Glomerular visceral epithelial cell (primary cell): ENCODE measurements around the gene STX4.

Experiments used
- DNase-seq: peaks from one replicate; pipeline ENCODE4 v3.0.0-alpha.2; 2016; ENCODE audit errors: extremely low spot score

The STX4 gene

DNA sequence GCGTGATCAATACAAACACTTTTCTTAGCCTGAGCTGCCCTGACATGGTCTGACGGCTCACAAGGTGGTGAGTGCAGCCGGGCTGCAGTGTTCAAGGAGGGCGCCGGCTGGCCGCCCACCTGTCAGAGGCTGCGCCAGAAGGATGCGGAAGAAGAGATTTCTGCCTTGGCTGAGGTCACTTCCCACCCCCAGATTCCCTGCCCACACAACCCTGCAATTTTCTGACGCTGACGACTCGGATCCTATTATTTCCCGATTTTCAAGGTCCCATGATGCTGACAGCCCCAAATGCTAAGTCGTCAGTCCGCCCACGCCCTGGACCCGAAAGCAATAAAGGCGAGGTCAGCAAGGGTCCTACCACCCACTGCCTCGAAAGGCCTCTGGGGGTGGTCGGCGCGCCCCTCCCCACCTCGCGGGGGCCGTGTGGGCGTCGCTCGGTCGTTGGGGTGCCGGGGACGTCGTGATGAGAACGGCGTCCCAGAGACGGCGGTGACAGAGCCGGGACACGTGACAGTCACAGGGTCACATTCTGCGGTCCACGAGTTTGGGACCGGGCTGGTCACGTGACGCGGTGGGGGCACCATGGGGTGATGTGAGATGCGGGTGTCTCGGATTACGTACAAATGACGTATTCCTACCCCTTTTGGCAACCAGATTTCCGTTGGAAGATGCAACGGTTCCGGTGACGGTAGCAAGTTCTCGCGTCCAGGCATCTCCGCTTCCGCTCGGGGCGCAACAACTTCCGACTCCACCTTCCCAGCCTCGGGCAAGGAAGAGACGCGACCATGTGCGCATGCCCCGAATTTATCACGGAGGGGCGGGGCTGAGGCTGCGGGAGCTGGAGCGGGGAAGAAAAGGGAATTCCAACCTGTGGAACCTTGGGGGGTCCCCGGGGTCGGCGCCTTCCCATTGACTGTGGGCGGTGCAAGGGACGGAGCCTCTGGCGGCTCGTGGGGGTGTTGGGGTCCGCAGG is at the start of gene STX4:
Gene STX4, plus strand, starts transcription at position 823 of the 973 bp plus-strand sequence. CDS start 248 bp downstream, outside the sequence.
- peak; percentile 94 for DNase-seq

- no peak for DNase-seq
Observed at GRCh38 chr16:30983898-30984610, 49.3 kb upstream of the STX4 start.

DNA sequence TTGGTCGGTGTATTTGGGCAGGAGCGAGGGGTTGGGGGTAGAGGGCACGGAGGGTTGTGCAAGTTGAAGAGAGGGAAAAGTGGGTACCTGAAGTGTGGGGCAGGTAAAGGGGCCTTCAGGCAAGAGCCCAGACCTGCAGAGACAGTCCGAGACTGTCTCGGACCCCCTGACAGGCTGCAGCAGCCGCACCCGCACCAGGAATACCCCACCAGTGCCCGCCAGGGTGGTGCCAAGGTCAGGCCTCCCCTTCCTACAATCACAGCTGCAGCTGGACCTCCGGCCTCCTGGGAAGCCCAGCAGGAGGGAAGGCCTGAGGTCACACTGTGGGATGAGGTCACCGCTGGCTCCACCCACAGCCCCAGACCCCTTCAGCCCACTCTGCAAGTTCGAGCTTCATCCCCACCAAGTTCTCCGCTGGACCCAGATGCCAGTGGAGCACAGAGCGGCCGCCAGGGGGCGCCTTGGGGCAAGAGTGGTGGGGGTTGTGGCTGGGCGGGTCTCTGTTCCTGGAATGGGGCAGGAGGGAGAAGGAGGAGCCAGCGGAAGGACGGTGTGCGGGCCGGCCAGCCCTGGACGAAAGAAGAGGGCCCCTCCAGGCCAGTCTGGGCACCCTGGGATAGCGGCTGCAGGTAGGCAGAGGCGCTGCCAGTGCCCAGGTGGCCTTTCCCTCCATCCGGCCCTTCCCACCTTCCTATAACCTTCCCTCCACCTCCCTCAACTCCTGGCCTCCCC is 48.5 kb upstream of the STX4 start, which contains the start of gene HSD3B7:
Gene HSD3B7, plus strand, starts transcription at position 539 of the 732 bp plus-strand sequence. CDS start 452 bp downstream, outside the sequence.
- peak; percentile 84 for DNase-seq

GRCh38 chr16:30985401-30986128 is 47.8 kb upstream of the STX4 start:
- peak; percentile 76 for DNase-seq

DNA sequence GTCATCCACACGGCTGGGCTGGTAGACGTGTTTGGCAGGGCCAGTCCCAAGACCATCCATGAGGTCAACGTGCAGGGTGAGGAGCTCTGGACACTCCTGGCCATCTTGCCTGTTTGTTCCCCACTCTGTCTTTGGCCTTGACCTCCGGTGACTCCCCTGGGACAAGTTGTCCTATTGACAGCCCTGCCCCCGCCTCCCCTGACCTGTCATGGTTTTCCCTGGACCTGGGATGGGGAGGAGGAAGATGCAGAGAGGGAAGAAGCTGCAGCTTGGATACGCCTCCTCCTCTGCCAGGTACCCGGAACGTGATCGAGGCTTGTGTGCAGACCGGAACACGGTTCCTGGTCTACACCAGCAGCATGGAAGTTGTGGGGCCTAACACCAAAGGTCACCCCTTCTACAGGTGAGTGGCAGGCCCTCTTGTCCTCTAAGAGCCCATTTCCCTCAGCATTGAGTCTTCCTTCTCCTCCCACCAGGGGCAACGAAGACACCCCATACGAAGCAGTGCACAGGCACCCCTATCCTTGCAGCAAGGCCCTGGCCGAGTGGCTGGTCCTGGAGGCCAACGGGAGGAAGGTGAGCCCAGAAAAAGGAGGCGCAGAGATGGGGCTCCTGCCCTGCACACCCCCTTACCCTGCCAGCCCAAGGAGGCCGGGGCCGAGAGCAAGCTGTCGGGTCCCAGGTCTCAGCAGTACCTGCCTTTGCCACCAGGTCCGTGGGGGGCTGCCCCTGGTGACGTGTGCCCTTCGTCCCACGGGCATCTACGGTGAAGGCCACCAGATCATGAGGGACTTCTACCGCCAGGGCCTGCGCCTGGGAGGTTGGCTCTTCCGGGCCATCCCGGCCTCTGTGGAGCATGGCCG is 47.0 kb upstream of the STX4 start:
- DNase-seq, result no peak

GRCh38 chr16:30987581-30988190 is 45.7 kb upstream of the STX4 start:
- no peak for DNase-seq

DNA sequence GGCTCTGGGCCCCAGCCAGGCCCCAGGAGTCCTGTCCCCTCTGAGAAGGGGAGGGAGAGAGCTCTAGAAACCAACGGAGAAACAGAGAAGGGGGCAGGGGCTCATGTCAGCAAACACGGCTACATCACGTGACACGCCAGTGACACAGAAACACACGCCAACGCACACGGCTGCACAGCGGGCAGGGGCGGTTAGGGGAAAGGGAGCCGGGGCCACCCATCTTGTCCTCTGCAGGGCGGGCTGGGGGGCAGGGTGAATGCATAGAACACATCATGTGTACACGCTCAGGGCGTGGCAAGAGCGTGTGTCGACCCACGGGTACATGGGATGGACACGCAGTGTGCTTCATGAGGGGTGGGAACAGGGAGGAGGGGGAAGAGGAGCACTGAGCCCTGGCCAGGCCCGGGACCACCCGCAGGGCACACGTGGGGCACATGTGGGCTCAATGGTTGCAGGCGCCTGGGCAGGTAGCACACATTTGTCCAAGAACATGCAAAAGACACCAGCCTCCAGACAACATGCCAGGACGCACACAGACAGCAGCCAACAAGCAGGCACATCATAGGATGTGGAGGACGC is 43.8 kb upstream of the STX4 start:
- DNase-seq, result no peak

DNA sequence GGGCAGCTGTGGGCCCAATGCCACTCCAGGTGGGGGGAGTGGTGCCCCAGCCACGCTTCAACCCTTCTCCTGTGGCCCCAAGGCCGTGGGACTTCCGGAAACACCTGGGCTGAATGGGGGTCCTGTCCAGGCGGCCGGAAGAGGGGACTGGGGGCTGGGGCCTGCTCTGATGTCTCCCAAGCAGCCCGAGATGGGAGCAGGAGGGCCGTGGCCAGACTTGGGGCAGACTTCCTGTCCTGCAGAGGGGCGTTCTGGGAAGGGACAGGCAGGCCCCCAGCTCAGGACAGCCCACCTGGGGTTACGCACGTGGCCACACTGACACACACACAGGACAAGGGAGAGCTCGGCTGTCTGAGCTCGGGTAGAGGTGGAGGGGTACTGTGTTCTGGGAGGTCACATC is 43.3 kb upstream of the STX4 start:
- no peak for DNase-seq

- DNase-seq, result no peak
Observed at GRCh38 chr16:30991052-30991451, 42.3 kb upstream of the STX4 start.

- no peak for DNase-seq
Observed at GRCh38 chr16:30992276-30992780, 41.0 kb upstream of the STX4 start.

DNA sequence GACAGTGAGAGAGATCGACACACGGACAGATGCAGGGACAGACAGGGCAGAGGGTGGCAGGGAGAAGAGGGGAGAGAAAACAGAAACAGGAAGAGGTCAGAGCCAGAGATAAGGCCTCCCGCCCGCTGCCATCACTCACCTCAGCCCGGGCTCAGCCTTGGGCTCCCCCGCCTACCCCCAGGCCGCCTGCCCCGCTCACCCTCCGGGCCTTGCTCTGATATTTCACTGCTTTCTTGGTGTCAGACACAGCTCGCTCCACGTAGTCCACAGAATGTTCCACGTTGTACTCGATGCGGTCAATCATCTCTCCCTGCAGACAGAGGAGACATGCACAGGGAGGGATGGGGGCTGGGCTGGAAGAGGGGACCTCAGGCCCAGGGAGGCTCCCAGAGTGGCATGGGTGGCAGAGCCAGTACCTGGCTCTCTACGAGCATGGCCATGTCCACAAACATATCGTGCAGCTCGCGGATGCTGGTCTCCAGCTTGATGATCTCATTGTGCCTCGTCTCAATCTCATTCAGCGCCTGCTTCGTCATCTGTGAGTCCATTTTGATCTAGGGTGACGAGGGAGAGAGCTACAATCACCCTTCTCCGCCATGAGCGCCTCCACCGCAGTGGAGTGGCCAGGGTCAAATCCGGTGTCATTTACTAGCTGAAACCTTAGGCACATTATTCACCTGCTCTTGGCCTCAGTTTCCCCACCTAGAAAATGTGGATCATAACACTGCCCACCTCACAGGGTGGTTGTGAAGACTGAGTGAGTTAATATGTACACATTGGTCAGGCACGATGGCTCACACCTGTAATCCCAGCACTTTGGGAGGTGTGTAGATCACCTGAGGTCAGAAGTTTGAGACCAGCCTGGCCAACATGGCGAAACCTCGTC is 40.2 kb upstream of the STX4 start:
- DNase-seq, result no peak

DNA sequence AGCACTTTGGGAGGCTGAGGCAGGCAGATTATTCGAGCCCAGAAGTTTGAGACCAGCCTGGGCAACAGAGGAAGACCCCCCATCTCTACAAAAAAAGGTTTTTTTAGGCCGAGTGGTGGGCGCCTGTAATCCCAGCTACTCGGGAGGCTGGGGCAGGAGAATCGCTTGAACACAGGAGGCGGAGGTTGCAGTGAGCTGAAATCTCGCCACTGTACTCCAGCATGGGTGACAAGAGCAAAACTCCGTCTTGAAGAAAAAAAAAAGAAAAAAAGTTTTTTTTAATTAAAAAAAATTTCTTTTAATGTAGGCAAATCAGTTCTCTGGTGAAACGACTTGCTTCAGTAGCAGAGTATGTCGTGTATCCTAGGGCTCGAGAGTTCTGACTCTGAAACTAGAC is 37.4 kb upstream of the STX4 start:
- no peak for DNase-seq

- peak; percentile 53 for DNase-seq
Observed at GRCh38 chr16:30996324-30996984, 36.9 kb upstream of the STX4 start.

GRCh38 chr16:30996985-30997724 is 36.2 kb upstream of the STX4 start:
- peak; percentile 90 for DNase-seq

DNA sequence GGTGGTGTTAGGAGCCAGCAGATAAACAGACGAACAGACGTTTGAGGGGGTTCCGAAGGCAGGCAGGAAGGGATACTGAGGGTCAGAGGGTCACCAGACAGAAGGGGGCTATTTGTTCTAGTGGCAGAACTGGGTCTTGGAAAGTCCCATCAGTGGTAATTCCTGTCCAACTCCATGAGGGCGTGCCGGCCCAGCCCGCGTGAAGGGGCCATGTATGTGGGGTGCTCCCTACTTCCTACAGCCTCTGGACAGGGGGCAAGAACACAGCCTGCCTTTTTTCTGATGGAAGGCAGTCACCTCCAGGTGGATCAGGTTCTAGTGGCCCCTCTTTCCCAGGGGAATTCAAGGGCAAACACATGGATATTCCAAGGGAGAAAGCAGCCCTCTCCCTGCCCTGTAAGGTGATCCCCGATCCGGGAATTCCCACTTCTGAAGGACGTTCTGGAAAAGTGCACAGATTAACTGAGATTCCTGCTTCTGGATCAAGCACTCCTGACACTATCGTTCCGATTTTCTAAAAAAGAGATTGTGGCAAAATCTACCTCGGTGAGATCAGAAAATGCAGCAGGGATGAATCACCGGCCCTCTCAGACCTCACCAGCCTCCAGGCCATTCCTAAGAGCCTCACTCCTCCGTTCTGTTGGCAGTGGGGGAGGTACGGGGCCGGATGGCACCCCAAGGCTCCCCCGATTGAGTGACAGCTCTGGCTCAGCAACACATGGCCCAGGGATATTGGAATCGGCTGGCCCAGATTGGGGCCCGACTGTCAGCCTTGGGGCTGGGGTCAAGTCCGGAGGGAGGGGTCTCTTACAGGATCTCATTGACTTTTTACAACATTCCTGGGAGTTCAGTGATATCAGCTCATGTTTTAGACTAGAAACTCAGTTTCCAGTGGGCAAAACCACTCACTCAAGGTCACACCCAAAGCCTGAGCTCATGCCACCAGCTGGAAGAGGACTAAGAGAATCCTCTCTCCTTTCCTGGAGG is 35.3 kb upstream of the STX4 start:
- DNase-seq, result peak; percentile 83
